ENCODE measurements around the gene CEP20.

Gene CEP20

DNA sequence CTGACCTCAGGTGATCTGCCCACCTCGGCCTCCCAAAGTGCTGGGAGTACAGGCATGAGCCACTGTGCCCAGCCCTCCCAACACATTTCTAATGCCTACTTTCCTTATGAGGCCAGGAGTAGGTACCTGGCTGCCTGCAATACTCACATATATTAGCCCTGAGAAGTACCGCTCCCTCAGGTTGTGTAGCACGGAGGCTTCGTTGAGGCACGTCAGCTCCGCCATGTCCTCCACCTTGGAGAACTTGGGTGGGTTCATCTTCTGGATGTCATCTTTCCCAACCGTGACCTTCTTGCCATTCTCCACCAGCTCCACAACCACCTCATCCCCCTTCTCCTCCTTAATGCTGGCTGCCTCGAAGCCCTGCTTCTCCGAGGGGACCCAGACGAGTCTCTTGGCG is 50.6 kb downstream of the CEP20 start:
- Histone ChIP-seq H3K4me1 (ENCODE audit: insufficient read depth, low read length) (no peaks in the 10 kb centered on the region), H3K9ac (ENCODE audit: low read depth, low read length) (no peak overlapping the region), H3K36me3 (ENCODE audit: insufficient read depth, low read length) (no peaks in the 10 kb centered on the region), H3K9me3 (ENCODE audit: control insufficient read depth, insufficient read depth, low read length) (no peaks in the 10 kb centered on the region)

DNA sequence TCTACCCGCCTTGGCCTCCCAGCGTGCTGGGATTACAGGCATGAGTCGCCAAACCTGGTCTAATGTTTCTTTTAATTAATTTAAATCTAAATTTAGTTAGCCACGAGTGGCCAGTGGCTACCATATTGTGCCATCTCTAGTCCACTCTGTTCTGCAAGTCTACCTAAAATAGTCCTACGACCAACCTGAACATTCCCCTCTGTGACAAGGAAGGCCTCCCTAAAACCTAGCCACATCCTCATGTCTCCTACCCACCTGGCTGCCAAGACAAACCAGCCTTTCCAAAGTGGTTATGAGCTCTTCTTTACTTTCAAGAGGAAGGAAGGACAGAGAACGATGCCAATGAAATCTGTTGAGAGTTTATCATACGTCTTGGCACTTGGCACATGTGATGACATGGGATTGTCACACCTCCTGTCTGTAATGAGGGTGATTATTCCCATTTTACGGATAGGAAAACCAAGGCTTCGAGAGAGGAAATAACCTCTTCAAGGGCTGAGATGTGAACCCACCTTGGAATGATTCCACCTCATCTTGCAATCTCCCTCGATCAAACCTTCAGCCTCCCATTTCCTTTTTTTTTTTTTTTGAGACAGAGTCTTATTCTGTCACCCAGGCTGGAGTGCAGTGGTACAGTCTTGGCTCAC is 51.3 kb downstream of the CEP20 start:
- no peaks in the 10 kb centered on the region for H3K9me3 ChIP-seq (ENCODE audit: control insufficient read depth, insufficient read depth, low read length)
- H3K4me1 ChIP-seq (ENCODE audit: insufficient read depth, low read length), result no peaks in the 10 kb centered on the region
- no peaks in the 10 kb centered on the region for H3K36me3 ChIP-seq (ENCODE audit: insufficient read depth, low read length)
- H3K9ac ChIP-seq (ENCODE audit: low read depth, low read length), result no peak overlapping the region

DNA sequence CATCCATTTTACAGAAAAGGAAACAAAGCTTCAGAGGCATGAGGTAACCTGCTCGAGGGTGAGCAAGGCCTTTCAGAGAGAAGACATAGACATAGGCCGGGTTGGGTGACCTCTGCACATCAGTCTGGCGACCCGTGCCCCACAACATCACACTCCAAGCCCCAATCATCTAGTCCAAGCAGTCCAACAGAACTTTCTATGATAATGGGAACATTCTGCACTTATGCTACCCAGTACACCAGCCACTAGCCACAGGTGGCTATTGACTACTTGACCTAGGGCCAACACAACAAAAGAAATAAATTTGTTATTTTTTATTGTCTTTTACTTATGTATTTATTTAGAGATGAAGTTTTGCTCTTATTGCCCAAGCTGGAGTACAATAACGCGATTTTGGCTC is 52.3 kb downstream of the CEP20 start:
- Histone ChIP-seq H3K36me3 (ENCODE audit: insufficient read depth, low read length) (no peaks in the 10 kb centered on the region), H3K4me1 (ENCODE audit: insufficient read depth, low read length) (no peaks in the 10 kb centered on the region), H3K9ac (ENCODE audit: low read depth, low read length) (no peak overlapping the region), H3K9me3 (ENCODE audit: control insufficient read depth, insufficient read depth, low read length) (no peaks in the 10 kb centered on the region)

DNA sequence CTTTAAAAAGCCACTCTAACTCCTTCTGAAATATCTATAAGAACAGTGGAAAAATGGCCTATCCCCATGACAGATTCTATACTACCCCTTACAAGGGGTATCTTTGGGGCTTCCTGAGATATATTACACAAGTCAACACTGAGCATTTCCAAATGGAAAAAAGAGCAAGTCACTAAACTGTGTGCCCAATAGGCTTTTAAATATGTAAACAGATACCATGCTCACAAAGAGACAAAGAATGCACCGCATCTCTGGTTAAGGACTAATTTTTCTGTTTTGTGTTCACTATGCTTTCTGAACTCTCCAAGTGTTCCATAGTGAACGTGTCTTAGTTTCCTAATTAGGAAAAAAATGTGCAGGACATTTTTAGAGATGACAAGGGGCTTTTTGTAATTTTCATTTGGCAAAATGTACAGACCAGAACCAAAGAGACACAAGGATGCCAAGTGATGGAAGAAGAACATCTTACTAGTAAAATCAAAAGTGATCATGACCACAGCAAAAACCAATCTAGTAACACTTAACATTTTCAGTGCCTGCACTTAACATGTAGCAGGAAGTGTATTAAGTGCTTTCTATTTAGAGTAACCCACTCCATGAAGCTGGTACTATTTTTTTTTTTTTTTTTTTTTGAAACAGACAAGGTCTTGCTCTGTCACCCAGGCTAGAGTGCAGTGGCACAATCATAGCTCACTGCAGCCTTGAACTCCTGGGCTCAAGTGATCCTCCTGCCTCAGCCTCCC is 53.1 kb downstream of the CEP20 start:
- H3K36me3 ChIP-seq (ENCODE audit: insufficient read depth, low read length), result no peaks in the 10 kb centered on the region
- H3K4me1 ChIP-seq (ENCODE audit: insufficient read depth, low read length), result no peaks in the 10 kb centered on the region
- H3K9ac ChIP-seq (ENCODE audit: low read depth, low read length), result no peak overlapping the region
- H3K9me3 ChIP-seq (ENCODE audit: control insufficient read depth, insufficient read depth, low read length), result no peaks in the 10 kb centered on the region

DNA sequence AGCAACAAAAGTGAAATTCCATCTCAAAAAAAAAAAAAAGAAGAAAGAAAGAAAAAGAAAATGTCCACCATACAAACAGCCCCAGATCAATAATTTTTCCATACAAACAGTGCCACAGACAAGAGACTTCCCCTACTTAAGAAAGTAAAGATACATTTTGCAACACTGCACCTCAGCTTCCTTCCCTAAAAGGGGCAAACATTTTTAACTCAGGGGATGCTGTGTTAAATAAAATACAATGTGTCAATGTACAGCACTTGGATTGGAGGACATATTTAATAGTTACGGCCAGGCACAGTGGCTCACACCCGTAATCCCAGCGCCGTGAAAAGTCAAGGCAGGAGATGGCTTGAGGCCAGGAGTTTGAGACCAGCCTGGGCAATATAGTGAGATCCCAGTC is 53.9 kb downstream of the CEP20 start:
- no peaks in the 10 kb centered on the region for H3K36me3 ChIP-seq (ENCODE audit: insufficient read depth, low read length)
- H3K4me1 ChIP-seq (ENCODE audit: insufficient read depth, low read length), result no peaks in the 10 kb centered on the region
- no peaks in the 10 kb centered on the region for H3K9me3 ChIP-seq (ENCODE audit: control insufficient read depth, insufficient read depth, low read length)
- H3K9ac ChIP-seq (ENCODE audit: low read depth, low read length), result no peak overlapping the region

DNA sequence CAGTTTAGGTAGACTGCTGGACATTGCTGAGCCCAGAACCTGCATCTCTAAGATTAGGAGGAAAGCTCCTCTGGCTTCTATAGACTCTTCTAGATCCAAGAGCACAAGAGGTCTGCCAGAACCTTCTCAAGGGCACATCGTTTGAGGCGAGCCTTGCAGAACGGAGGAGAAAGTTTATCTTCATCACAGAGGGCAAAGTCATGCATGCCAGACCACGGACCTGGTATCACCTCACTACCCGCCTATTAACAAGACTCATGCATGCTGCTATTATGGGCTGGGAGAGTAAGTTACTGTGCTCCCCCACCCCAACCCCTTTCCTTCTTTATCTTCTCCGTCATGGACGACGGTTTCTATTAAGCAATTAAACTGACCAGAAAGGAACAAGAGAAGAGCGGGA is 54.9 kb downstream of the CEP20 start:
- Histone ChIP-seq H3K9ac (ENCODE audit: low read depth, low read length) (no peak overlapping the region), H3K9me3 (ENCODE audit: control insufficient read depth, insufficient read depth, low read length) (no peaks in the 10 kb centered on the region), H3K4me1 (ENCODE audit: insufficient read depth, low read length) (no peaks in the 10 kb centered on the region), H3K36me3 (ENCODE audit: insufficient read depth, low read length) (no peaks in the 10 kb centered on the region)

DNA sequence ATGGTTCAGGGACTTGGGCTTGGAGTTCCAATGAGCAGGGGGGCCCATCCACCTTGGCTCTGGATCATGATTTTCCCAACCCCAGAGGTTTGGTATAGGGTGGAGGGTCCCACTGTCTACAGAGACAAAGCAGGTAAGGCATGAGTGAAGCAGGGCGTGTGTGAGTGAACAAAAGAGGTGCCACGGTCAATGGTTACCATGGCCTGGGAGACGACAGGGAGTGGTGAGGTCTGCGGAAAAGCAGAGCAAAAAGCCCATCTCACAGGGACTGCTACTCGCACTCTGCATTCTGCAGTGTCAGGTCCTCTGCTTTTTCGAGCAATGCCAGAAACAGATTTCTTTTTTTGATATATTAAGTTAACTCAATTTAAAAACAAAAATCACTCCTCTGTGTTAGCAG is 56.2 kb downstream of the CEP20 start:
- H3K9me3 ChIP-seq (ENCODE audit: control insufficient read depth, insufficient read depth, low read length), result no peaks in the 10 kb centered on the region
- H3K9ac ChIP-seq (ENCODE audit: low read depth, low read length), result no peak overlapping the region
- H3K4me1 ChIP-seq (ENCODE audit: insufficient read depth, low read length), result no peaks in the 10 kb centered on the region
- no peaks in the 10 kb centered on the region for H3K36me3 ChIP-seq (ENCODE audit: insufficient read depth, low read length)

DNA sequence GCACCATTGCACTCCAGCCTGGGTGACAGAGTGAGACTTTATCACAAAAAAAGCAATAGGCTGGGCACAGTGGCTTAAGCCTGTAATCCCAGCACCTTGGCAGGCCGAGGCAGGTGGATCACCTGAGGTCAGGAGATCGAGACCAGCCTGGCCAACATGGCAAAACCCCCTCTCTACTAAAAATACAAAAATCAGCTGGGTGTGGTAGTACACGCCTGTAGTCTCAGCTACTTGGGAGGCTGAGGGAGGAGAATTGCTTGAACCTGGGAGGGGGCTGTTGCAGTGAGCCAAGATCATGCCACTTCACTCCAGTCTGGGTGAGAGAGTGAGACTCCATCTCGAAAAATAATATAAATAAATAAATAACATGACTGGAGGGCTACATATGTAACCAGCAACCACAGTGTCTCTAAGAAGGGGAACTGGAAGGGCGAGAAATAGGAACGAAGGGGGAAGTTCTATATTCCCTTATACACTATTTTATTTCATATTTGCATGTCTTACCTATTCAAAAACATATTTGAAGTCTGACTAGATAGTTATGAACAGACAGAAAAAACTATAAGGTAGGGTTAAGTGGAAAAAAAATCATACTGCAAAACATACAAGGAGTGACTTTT is 57.5 kb downstream of the CEP20 start:
- H3K36me3 ChIP-seq (ENCODE audit: insufficient read depth, low read length), result no peaks in the 10 kb centered on the region
- H3K4me1 ChIP-seq (ENCODE audit: insufficient read depth, low read length), result no peaks in the 10 kb centered on the region
- no peaks in the 10 kb centered on the region for H3K9me3 ChIP-seq (ENCODE audit: control insufficient read depth, insufficient read depth, low read length)
- H3K9ac ChIP-seq (ENCODE audit: low read depth, low read length), result no peak overlapping the region

DNA sequence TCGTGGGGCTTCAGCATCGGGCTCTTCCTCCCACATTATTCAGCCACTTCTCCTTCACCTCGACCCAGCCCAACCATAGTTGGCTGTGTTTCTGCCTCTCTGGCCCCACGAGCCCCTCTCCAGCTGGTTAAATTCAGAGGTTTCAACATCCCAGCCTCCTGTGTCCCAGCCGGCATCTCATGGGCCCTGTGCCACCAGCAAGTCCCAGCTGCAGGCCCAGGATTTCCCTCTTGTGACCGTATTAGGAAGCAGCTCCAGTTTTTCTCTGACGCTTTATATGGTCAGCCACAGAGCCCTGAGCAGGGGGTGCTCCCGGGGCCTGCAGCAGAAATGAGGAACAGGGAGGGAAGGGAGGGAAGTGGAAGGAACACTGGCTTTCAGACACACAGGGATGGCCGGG is 58.9 kb downstream of the CEP20 start:
- Histone ChIP-seq H3K4me1 (ENCODE audit: insufficient read depth, low read length) (no peaks in the 10 kb centered on the region), H3K9ac (ENCODE audit: low read depth, low read length) (no peak overlapping the region), H3K36me3 (ENCODE audit: insufficient read depth, low read length) (no peaks in the 10 kb centered on the region), H3K9me3 (ENCODE audit: control insufficient read depth, insufficient read depth, low read length) (no peaks in the 10 kb centered on the region)

DNA sequence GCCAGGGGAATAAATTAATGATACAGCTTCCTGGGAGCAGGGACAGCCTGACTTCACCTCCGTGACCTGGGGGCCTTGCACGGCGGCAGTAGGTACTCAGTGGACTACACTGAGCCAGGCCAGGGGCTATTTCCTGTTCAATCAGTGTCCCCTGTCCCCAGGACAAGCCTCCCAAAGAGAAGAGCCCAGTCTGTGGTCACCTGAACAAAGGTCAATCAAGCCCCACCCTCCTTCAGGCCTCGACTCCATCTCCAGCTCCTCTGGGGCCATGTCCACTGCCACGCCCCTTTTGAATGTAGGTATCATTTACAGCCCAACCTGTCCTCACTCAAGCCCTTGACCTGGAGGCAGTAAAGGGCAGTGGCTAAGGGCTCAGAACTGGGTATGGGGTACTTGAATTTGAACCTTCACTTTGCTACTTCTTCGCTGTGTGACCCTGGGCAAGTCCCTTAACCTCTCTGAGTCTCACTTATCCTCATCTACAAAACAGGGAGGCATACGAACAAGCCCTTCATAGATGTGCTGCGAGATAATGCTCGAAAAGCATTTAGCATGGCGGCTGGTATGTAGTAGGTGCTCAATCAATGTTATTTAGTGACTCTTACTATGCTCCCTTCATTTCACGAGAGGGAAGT is 60.6 kb downstream of the CEP20 start:
- Histone ChIP-seq H3K4me1 (ENCODE audit: insufficient read depth, low read length) (no peaks in the 10 kb centered on the region), H3K36me3 (ENCODE audit: insufficient read depth, low read length) (no peaks in the 10 kb centered on the region), H3K9me3 (ENCODE audit: control insufficient read depth, insufficient read depth, low read length) (no peaks in the 10 kb centered on the region), H3K9ac (ENCODE audit: low read depth, low read length) (no peak overlapping the region)

DNA sequence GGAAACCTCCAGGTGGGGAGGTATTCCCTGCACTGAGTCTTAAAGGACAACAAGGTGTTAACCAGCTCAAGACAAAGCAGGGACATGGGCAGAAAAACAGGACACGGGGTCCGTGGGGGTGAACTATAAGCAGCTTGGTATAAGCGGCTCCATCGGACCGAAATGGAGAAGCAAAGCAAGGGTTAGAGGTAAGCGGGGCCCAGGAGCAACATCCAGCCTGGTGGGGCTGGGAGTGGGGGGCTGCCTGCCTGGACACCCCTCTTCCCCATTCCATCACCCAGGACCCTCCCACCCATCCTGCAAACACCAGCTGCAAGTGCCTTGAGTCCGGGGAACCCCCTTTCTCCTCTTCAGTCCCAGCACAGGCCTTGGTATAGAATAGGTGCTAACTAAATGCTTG is 61.1 kb downstream of the CEP20 start:
- H3K9ac ChIP-seq (ENCODE audit: low read depth, low read length), result no peak overlapping the region
- H3K4me1 ChIP-seq (ENCODE audit: insufficient read depth, low read length), result no peaks in the 10 kb centered on the region
- H3K36me3 ChIP-seq (ENCODE audit: insufficient read depth, low read length), result no peaks in the 10 kb centered on the region
- H3K9me3 ChIP-seq (ENCODE audit: control insufficient read depth, insufficient read depth, low read length), result no peaks in the 10 kb centered on the region

DNA sequence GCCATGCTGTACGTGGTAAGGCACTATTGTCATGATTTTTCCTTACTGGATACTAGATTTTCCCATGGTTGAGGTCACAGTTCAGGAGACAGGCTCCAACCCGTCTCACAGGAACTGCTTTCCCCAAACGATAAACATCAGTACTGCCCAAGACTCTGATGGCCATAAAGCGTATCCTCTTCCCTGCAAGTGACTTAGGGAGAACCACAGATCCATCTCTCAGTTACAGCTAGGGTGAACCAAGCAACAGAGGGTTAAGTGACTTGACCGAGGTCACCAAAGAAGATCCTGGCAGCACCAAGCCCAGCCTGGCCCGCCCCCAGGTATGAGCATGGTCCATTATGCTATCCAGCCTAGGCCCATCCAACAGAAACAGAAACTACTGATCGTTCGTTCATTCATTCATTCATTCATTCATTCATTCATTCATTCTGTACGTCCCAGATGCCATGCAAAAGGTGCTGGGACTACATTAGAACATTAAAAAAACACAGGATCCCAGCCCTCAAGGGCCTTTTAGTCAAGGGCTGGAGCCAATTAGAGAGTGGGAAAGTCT is 62.6 kb downstream of the CEP20 start:
- Histone ChIP-seq H3K9ac (ENCODE audit: low read depth, low read length) (no peak overlapping the region), H3K4me1 (ENCODE audit: insufficient read depth, low read length) (no peaks in the 10 kb centered on the region), H3K36me3 (ENCODE audit: insufficient read depth, low read length) (no peaks in the 10 kb centered on the region), H3K9me3 (ENCODE audit: control insufficient read depth, insufficient read depth, low read length) (no peaks in the 10 kb centered on the region)

DNA sequence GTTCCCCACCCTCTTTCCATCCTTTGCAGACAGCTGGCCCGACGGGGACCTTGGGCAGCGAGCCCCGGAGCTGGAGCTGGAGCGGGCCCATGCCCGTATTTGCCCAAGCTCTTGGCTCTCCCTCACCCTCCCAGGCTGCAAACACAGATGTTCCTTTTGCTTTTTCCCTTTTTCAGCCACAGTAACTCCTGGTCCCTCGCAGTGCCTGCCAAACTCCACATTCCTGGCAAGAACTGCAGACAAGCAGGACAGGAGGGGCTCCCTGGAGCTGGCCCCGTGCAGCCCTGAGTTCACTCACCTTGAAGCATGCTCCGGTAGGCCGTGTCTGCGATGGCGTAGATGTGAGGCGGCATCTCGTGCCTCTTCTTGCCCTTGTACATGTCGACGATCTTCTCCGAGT is 65.4 kb downstream of the CEP20 start:
- Histone ChIP-seq H3K9me3 (ENCODE audit: control insufficient read depth, insufficient read depth, low read length) (no peaks in the 10 kb centered on the region), H3K4me1 (ENCODE audit: insufficient read depth, low read length) (no peaks in the 10 kb centered on the region), H3K9ac (ENCODE audit: low read depth, low read length) (no peak overlapping the region), H3K36me3 (ENCODE audit: insufficient read depth, low read length) (no peaks in the 10 kb centered on the region)

DNA sequence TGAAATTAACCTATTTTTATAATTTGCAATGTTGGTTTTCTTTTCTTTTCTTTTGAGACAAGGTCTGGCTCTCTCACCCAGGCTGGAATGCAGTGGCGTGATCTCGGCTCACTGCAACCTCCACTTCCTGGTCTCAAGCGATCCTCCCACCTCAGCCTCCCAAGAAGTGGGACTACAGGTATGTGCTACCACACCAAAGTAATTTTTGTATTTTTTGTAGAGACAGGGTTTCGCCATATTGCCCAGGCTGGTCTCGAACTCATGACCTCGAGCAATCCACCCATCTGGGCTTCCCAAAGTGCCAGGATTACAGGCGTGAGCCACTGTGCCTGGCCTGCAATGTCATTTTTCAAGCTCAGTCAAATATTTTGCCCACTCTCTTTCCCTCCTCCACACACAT is 67.6 kb downstream of the CEP20 start:
- no peaks in the 10 kb centered on the region for H3K4me1 ChIP-seq (ENCODE audit: insufficient read depth, low read length)
- H3K36me3 ChIP-seq (ENCODE audit: insufficient read depth, low read length), result no peaks in the 10 kb centered on the region
- no peak overlapping the region for H3K9ac ChIP-seq (ENCODE audit: low read depth, low read length)
- no peaks in the 10 kb centered on the region for H3K9me3 ChIP-seq (ENCODE audit: control insufficient read depth, insufficient read depth, low read length)
